Transverse colon (tissue), 4 donors: ENCODE measurements around the gene HACD3. TPM values are rescaled to one million over a fixed set of nuclear protein-coding genes. Genes with fewer than 3 reads are reported as not detected.

Experiments
- DNase-seq: peaks from one replicate; pipeline ENCODE4 v3.0.0-alpha.2; 2019
- H3K27ac ChIP-seq, 4 donors: fragments of 200-600 bp; sonication (generic); 2 replicates each; pipeline ENCODE4 v1.5.1; 2016 to 2018; ENCODE audit warnings: inconsistent platforms in 4 of 4
- H3K27me3 ChIP-seq: fragments of 200-600 bp; sonication (generic); 2 replicates; pipeline ENCODE4 v1.5.1; 2017; ENCODE audit warnings: inconsistent platforms
- H3K36me3 ChIP-seq, 4 donors: fragments of 200-600 bp; sonication (generic); 2 replicates each; pipeline ENCODE4 v1.5.1; 2017 to 2019; ENCODE audit warnings: inconsistent platforms in 4 of 4
- H3K4me1 ChIP-seq, 4 donors: fragments of 200-600 bp; sonication (generic); 2 replicates each; pipeline ENCODE4 v1.5.1; 2017 to 2020; ENCODE audit warnings: inconsistent platforms in 4 of 4
- H3K4me3 ChIP-seq, 4 donors: fragments of 200-600 bp; sonication (generic); 1 replicate in 1 of 4; 2 replicates in 3 of 4; pipeline versions ENCODE4 v1.5.1 to v1.6.1; 2017 to 2019; ENCODE audit warnings: inconsistent platforms in 4 of 4
- H3K9me3 ChIP-seq, 2 donors: fragments of 200-600 bp; sonication (generic); 2 replicates each; pipeline ENCODE4 v1.5.1; 2017 to 2019; ENCODE audit warnings: inconsistent platforms in 2 of 2
- EP300 ChIP-seq: sonication (generic); formaldehyde crosslinking; IDR thresholded peaks from one replicate; pipeline ENCODE4 v1.6.1; 2017; ENCODE audit warnings: antibody characterized with exemption, low read depth
- POLR2A ChIP-seq: fragments of 450-650 bp; IDR thresholded peaks from one replicate; pipeline ENCODE4 v1.6.1; 2016; ENCODE audit warnings: antibody characterized with exemption, mild to moderate bottlenecking, moderate library complexity
- POLR2AphosphoS5 ChIP-seq, 3 donors: sonication (generic); formaldehyde crosslinking; IDR thresholded peaks; one replicate each; pipeline ENCODE4 v1.6.1; 2016; ENCODE audit warnings: antibody characterized with exemption in 3 of 3
- WGBS, 2 donors: methylation state at CpG; one replicate each; pipeline ENCODE4 v1.1.5; 2018; ENCODE audit warnings: low coverage in 1 of 2; 5-methylcytosine and 5-hydroxymethylcytosine counted together
- in situ Hi-C, 4 donors: fragments of 200-750 bp; cut with MboI; loops; one replicate each; pipeline versions ENCODE4 v1.15.0 to v1.15.1; 2017; ENCODE audit warnings: low sequenced_read_pairs in 3 of 4, low pct_ligation_motif_present in 1 of 4, low pct_unique_long_range_greater_than_20kb in 1 of 4
- intact Hi-C: fragments of 100-400 bp; cut with DNase I; formaldehyde crosslinking; loops from one replicate; pipeline ENCODE4 v1.15.1; 2023; ENCODE audit warnings: low total_unique reads
- total RNA-seq, 4 donors: library from RNA; depleted of rRNA; stranded (reverse); fragments of >200 nt; gene quantifications; one replicate each; pipeline ENCODE4 v1.1.0, GENCODE V29; 2016
- TF ChIP-seq, protein P1 (sequence below), 5 experiments: fragments of 200-600 bp in 3 of 5; fragments of 450-650 bp in 2 of 5; sonication (generic) in 3 of 5; IDR thresholded peaks; 1 replicate in 2 of 5; 2 replicates in 3 of 5; pipeline ENCODE4 v1.5.1; 2016 to 2017; ENCODE audit warnings: antibody characterized with exemption in 5 of 5, inconsistent platforms in 3 of 5, mild to moderate bottlenecking in 2 of 5, moderate library complexity in 1 of 5

HACD3 gene
- total RNA-seq, 4 donors from 2014 or later, result 2.6 to 48.0 (median 27.1) TPM

DNA sequence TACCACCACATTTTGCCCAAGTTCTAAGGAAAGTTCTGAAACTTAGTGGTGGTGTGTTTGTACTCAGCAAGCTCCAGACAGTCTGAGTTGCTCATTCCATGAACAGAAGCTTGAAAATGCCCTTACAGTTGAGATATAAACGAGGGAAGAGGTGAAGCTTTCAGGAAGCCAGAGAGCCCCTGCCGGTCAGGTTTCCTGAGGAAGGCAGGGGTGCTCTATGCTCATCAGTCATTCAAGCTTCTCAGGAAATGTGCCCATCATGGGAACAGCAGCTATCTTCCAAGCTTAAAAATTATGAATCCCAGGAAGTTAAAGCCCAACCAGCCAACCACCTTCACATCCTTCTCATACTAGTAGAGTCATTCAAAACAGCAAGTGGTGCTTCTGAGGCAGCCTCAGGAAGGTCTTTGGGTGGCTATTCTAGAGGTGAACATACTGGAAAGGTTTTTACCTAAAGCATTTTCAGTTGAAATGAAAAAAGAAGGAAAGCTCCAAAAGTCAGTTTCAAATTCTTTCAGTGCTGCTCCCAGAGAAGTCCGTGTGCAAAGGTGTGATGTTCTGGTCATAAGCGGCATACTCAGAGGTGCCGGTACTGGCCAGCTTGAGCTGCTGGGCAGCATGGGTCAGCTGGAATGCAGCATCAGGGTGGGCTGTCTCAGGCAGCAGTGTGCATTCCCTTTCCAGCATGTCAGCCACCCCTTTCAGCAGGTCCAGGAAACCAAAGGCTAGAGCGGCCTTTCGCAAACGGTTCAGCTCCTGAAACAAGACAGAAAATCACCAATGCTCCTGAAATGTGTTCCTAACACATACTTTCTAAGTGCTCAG lies 48.9 kb downstream of the HACD3 start:
- Histone ChIP-seq H3K36me3 (peaks cover 0 to 43% (median 13%) of the 10 kb centered on the region in 4 donors), H3K4me3 (no peak overlapping the region), H3K4me1 (no peaks in the 10 kb centered on the region), H3K27me3 (no peaks in the 10 kb centered on the region), H3K27ac (no peak overlapping the region), H3K9me3 (no peaks in the 10 kb centered on the region)
- WGBS, 2 donors, result 79% methylated on average over 8 of the region's 8 CpGs; no CpG with 5 or more reads in 1 of the 2 donors
- in situ Hi-C loops (no loop called here), intact Hi-C loops (no loop called here)
- TF ChIP-seq EP300 (no peak), POLR2AphosphoS5 (IDR thresholded peaks at IDR 0.05) (no peak), POLR2A (no peak)
- TF ChIP-seq, protein P1, sequence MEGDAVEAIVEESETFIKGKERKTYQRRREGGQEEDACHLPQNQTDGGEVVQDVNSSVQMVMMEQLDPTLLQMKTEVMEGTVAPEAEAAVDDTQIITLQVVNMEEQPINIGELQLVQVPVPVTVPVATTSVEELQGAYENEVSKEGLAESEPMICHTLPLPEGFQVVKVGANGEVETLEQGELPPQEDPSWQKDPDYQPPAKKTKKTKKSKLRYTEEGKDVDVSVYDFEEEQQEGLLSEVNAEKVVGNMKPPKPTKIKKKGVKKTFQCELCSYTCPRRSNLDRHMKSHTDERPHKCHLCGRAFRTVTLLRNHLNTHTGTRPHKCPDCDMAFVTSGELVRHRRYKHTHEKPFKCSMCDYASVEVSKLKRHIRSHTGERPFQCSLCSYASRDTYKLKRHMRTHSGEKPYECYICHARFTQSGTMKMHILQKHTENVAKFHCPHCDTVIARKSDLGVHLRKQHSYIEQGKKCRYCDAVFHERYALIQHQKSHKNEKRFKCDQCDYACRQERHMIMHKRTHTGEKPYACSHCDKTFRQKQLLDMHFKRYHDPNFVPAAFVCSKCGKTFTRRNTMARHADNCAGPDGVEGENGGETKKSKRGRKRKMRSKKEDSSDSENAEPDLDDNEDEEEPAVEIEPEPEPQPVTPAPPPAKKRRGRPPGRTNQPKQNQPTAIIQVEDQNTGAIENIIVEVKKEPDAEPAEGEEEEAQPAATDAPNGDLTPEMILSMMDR (IDR thresholded peaks at IDR 0.05), result no peak
- DNase-seq, result no peak

DNA sequence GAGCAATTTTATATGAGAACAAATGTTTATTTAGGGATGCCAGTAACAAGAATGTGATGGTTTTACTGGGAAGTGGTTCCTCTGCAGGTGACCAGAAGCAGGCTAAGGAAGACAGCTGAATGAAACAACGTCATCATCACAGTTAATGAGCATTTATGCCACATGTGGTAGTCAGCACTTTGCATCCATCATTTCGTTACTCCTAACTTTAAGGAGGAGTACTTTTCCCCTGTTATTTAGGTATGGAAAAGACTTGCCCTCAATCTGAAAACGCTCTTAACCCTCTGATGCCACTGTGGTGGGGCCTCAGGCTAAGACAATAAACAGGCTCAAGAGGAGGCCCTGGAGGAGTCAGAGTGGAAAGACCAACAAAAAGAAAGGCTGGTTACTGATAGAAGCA lies 49.5 kb downstream of the HACD3 start:
- H3K4me1 ChIP-seq, result no peaks in the 10 kb centered on the region
- H3K27ac ChIP-seq, result no peak overlapping the region
- no peak overlapping the region for H3K4me3 ChIP-seq
- H3K9me3 ChIP-seq, result no peaks in the 10 kb centered on the region
- intact Hi-C loops, result no loop called here
- H3K36me3 ChIP-seq, result peaks cover 0 to 50% (median 16%) of the 10 kb centered on the region in 4 donors
- 61 to 81% methylated on average over 2 to 3 of the region's 3 CpGs for WGBS, 2 donors
- TF ChIP-seq POLR2AphosphoS5 (IDR thresholded peaks at IDR 0.05) (no peak), EP300 (no peak), POLR2A (no peak)
- TF ChIP-seq, protein P1 (IDR thresholded peaks at IDR 0.05), result no peak
- in situ Hi-C loops, result no loop called here
- no peaks in the 10 kb centered on the region for H3K27me3 ChIP-seq
- no peak for DNase-seq

DNA sequence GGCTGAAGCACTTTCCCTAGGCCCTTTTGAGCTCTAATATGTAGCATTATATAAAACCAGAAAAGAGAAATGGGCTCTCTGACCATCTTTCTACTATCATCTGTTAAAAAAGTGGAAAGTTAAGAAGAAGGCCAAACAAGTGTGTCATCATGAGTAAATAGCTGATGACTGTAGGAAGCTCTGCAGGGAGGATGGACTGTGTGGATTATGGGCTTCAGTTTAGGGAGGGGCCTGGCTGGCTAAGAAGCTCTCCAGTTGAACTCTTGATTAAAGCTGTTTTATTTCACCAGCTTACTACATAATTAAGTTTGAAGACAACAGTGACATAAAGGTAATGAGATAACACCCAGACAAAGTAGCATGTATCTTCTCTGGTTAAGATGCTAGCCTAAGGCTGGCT lies 50.0 kb downstream of the HACD3 start:
- Histone ChIP-seq H3K27me3 (no peaks in the 10 kb centered on the region), H3K4me3 (no peak overlapping the region), H3K4me1 (no peaks in the 10 kb centered on the region), H3K36me3 (peaks cover 0 to 54% (median 16%) of the 10 kb centered on the region in 4 donors), H3K27ac (no peak overlapping the region), H3K9me3 (no peaks in the 10 kb centered on the region)
- TF ChIP-seq POLR2A (no peak), POLR2AphosphoS5 (IDR thresholded peaks at IDR 0.05) (no peak), EP300 (no peak)
- TF ChIP-seq, protein P1 (IDR thresholded peaks at IDR 0.05), result no peak
- in situ Hi-C loops, result no loop called here
- intact Hi-C loops, result no loop called here
- DNase-seq, result no peak

DNA sequence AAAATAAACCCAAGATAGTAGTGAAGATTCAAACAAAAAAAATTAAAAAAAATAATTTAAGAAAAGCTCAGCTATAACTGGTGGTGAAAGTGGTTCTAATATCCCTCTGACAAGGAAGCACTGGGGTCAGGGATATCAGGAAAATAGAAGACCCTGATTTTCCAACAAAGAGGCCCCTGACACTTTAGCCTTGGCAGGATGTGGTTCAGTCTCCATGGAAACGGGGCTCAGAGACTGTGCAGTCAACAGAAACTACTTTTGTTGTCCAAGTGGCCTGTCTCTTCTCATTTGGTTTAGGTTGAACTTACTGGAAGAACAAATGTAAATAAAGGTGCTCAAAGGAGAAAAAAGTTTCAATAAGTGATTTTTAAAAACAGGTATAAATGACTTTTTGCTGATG lies 53.4 kb downstream of the HACD3 start:
- H3K27me3 ChIP-seq, result no peaks in the 10 kb centered on the region
- peaks cover 0 to 53% (median 19%) of the 10 kb centered on the region in 4 donors for H3K36me3 ChIP-seq
- no peak overlapping the region for H3K27ac ChIP-seq
- DNase-seq, result peak; percentile 13
- no peak overlapping the region for H3K4me3 ChIP-seq
- WGBS, 2 donors, result 60 to 63% methylated on average over 1 of the region's 1 CpG
- no peak for TF ChIP-seq EP300
- no peak for TF ChIP-seq POLR2A
- no peak for TF ChIP-seq POLR2AphosphoS5 (IDR thresholded peaks at IDR 0.05)
- TF ChIP-seq, protein P1 (IDR thresholded peaks at IDR 0.05), result no peak
- intact Hi-C loops, result no loop called here
- in situ Hi-C loops, result no loop called here
- H3K9me3 ChIP-seq, result no peaks in the 10 kb centered on the region
- H3K4me1 ChIP-seq, result no peaks in the 10 kb centered on the region
